EL (cell line): ENCODE results near the gene MUL1.
"Not testable (repeated sequence)": the region's sequence is repeated elsewhere in the genome, so short reads cannot be mapped to it uniquely, and the experiment has no call there.

Experiments
- DNase-seq: peaks from one replicate; pipeline ENCODE4 v3.0.0-alpha.2; 2016

The MUL1 gene, protein sequence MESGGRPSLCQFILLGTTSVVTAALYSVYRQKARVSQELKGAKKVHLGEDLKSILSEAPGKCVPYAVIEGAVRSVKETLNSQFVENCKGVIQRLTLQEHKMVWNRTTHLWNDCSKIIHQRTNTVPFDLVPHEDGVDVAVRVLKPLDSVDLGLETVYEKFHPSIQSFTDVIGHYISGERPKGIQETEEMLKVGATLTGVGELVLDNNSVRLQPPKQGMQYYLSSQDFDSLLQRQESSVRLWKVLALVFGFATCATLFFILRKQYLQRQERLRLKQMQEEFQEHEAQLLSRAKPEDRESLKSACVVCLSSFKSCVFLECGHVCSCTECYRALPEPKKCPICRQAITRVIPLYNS

GRCh38 chr1:20507564-20508410 lies at the start of gene MUL1:
MUL1 (minus strand) TSS chr1:20508151; CDS start chr1:20508024, 127 bp downstream.
- peak; percentile 93 for DNase-seq

DNA sequence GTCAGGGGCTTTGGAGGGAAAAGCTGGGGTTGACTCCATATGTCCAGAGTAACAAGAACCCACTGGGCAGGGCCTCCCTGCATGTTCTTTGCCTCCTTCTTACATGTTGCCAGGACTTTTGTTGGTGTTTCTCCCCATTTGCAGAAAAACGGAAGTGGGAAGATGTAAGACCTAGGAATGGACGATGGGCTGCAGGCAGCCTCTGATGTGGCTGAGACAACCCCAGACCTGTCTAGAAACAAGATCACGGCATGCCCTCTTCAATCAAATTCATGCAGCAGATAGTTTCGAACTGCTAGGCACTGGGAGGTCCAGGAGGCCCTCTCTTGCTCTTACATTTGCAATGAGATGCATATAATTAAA lies 47.8 kb upstream of the MUL1 start:
- no peak for DNase-seq

GRCh38 chr1:20555025-20555757 lies 47.2 kb upstream of the MUL1 start:
- no peak for DNase-seq

GRCh38 chr1:20552728-20553445 lies 44.9 kb upstream of the MUL1 start:
- DNase-seq, result peak; percentile 7

DNA sequence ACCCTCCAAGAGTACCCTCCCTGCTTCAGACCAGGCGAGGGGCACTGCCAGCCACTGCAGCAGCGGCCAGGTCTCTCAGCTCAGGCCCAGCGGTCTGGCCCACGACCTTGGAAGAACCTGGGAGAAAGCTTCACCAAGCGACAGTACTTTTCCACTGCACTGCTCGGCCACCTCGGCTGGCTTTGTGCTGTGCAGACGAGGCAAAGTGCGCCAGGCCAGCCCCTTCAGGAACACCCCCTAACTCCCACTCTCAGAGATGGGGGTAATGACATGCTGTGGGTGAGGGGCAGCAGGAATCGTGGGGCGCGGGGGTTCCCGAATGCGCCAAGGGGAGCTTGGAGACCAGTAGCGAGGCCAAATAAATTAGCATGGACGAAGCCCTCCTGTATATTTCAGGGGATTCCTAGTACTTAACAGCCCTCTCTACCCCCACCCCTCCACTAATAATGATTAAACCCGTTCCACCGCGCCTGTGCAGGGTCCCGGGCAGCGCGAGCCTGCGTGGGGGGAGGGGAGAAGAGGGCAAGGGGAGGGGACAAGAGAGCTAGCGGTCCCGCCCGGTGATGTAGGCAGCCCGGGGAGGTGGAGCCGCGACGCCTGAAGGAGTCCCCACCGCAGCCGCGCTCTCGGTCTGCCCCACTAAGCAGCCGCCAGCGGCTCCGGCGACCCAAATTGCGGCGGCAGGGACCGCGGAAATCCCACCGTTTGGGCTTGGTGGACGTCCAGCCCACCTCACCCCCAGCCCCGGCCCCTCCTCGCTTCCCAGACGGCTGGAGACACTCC lies 44.2 kb upstream of the MUL1 start, which contains the start of gene FAM43B:
Gene FAM43B, plus strand, starts transcription at position 629 of the 783 bp plus-strand sequence. CDS start 401 bp downstream, outside the sequence.
- DNase-seq, result peak; percentile 31

DNA sequence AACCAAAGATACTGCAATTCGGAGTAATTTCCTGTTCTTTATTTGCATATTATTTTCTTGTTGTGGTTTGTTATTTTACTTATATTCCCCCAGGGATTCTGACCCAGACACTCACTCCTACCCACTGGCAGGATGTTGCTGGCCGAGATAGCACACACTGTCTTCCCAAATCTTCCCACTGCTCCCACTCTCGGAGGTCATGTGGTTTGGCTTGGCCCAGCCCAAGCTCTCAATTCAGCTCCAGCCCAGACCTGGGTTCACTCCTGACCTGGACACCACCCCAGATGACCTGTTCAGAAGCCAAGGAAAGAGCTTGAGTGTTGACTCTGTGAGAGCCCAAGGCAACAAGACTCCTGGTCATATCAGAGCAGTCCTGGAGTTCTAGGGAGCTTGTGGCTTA lies 43.2 kb upstream of the MUL1 start:
- DNase-seq, result no peak

- DNase-seq, result no peak
Observed at GRCh38 chr1:20546637-20547036, 38.7 kb upstream of the MUL1 start.

- peak; percentile 41 for DNase-seq
Observed at GRCh38 chr1:20540281-20540680, 32.3 kb upstream of the MUL1 start.

DNA sequence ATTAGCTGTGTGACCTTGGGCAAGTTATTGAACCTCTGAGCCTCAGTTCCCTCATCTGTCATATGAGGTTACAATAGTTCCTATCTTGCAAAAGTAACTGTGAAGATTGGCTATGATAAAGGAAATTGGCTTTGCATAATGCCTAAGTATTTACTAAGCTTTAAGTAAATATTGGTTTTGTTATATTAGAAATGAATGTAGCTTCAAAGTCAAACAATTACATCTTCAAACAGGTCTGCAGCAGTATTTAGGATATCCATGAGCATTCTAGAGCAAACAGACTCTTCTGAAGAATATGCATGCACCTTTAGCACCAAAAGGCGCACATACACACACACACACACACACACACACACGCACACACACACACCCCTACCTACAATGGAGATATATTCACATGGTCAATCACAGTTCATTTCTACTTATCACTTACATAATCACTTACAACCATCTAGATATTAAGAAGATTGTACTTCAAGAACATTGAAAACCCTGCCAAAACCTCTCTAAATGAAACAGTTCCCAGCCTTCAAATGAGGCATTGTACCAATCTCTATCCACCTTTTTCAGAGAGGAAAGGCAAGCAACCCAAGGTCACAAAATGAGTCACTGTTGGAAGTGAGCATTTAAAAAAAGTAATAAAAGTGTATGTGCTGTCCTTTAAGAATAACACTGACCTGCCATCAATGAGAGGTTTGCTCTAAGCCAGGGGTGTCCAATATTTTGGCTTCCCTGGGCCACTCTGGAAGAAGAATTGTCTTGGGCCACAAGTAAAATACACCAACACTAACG lies 31.0 kb upstream of the MUL1 start:
- DNase-seq, result no peak

GRCh38 chr1:20538227-20538626 lies 30.3 kb upstream of the MUL1 start:
- no peak for DNase-seq

DNA sequence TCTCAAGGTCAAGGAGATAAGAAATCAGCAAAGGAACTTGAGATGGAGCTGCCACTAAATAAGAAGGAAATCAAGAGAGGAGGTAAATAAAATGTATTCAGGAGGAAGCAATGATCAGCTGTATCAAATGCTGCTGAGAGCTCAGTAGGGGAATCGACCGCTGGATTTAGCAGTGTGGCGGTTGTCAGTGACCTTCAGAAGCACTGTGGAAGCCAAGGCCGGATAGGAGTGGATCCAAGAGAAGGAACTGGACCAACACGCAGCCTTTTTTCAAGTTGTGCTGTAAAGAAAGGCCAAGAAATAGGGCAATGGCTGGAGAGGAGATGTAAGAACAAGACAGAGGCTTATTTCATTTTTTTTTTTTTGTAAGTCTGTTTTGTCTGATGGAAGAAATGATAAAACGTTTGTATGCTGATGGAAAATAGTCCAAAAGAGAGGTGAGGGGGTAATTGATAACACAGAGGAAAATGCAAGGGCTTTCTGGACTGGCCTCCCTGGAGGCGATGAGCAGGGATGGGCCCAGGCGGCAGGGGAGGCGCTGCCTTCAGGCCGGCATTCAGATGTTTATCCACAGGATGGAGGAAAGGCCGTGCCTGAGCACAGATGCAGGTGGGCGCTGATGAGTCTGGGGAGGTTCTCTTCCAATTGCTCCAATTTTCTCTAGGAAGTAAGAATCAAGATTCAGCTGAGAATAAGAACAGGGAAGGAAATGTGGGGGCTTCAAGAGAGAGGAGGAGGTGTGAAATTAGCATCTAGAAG lies 26.9 kb upstream of the MUL1 start:
- DNase-seq, result no peak

DNA sequence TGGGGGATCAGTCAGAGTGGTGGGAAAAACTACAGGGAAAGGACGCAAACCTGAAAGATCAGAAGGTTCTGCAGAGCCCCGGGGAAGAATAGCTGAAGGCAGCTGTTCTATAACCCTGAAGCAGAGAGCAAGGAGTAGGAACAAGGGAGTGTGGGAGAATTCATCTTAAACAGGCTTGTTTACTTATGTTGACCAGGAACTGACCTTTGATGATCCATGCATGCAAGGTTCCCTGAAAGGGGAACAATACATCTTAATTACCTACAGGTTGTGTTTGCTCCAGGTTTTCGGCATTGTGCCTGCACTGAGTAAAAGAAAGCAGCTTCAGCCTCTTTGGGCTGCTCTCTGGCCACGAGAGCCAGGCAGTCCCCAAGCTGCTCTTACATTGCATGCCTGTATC lies 25.7 kb upstream of the MUL1 start:
- no peak for DNase-seq

GRCh38 chr1:20530901-20531300 lies 22.9 kb upstream of the MUL1 start:
- DNase-seq, result peak; percentile 31

GRCh38 chr1:20530306-20530705 lies 22.4 kb upstream of the MUL1 start:
- no peak for DNase-seq

GRCh38 chr1:20528221-20528620 lies 20.3 kb upstream of the MUL1 start:
- DNase-seq, result no peak

DNA sequence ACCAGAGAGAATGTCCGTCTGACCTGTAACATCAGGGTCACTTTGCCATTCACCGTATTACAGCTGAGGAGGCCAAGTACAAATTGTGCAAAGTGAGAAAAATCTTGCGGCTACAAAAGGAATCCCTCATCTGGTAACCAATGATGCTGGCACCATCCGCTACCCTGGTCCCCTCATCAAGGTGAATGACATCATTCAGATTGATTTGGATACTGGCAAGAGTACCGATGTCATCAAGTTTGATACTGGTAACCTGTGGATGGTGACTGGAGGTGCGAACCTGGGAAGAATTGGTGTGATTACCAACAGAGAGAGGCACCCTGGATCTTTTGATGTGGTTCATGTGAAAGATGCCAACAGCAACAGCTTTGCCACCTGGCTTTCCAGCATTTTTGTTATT lies 18.3 kb upstream of the MUL1 start:
- no peak for DNase-seq

DNA sequence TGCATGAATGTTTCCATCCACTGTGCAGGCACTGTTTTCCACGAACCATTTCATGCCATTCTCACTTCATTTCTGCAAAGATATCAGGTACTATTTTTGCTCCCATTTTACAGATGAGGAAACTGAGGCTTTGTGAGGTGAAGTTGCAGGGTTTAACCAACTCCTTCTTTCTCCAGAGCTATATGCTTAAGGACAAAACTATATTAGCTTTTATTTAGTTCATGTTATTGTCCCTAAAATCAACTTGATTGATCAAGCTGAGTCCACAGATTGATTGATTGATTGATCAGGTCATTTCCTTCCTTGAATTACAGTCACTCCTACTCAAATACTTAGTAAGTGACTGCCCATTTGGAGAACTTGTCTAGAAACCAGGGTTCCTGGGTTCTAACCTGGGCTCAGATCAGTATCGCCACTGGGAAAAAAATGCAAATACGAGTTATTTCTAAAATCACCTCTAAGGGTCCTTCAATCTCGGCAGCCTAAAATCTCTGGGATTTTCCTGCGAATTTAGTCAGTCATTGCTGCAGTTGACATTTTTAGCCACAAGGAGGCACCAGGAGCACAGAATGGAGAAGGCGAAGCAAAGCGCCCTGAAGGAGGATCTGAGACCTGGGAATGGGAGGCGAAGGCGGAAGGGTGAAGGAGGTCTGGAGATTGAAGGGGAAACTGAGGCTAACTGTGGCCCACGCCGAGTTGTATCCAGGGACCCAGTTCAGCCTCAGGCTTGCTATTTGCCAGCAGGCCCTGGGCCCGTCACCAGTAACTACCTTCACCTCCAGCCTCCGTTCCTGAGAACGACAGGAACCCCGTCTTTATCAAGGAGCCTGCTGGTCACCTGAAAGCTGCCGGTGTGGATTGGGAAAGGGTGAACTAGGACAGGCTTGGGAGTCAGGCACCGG lies 14.3 kb upstream of the MUL1 start:
- DNase-seq, result peak; percentile 83

GRCh38 chr1:20519609-20520262 lies 11.8 kb upstream of the MUL1 start:
- not testable (repeated sequence) for DNase-seq
